NOMO-1 (cell line): Measurements from ENCODE around the gene CFAP20.
A peak's percentile ranks its signal among the peaks of the same experiment; 100 is the strongest.

ENCODE experiments used
- DNase-seq, 2 experiments: peaks; one replicate each; lab custom pipeline; 2025; ENCODE audit not compliant: unreplicated experiment in 2 of 2; lab: John Stamatoyannopoulos, UW

Gene CFAP20

GRCh38 chr16:58129097-58129936, at the start of gene CFAP20:
CFAP20 (minus strand) TSS chr16:58129381; CDS start chr16:58129115, 266 bp downstream.
- peak; percentile 98 to 99 for DNase-seq

- DNase-seq, result no peak
Observed at GRCh38 chr16:58177353-58177710, 48.2 kb upstream of the CFAP20 start.

- no peak for DNase-seq
Observed at GRCh38 chr16:58176608-58177352, 47.6 kb upstream of the CFAP20 start.

- DNase-seq, result no peak
Observed at GRCh38 chr16:58170223-58170622, 41.0 kb upstream of the CFAP20 start.

- DNase-seq, result no peak
Observed at GRCh38 chr16:58160855-58161254, 31.7 kb upstream of the CFAP20 start.

GRCh38 chr16:58158725-58159124, 29.5 kb upstream of the CFAP20 start:
- no peak for DNase-seq

- DNase-seq, result no peak
Observed at GRCh38 chr16:58157951-58158540, 28.9 kb upstream of the CFAP20 start.

GRCh38 chr16:58157239-58157638, 28.1 kb upstream of the CFAP20 start:
- no peak for DNase-seq

GRCh38 chr16:58155839-58156238, 26.7 kb upstream of the CFAP20 start:
- no peak for DNase-seq

GRCh38 chr16:58154345-58154744, 25.2 kb upstream of the CFAP20 start:
- DNase-seq, result no peak

GRCh38 chr16:58152246-58152868, 23.2 kb upstream of the CFAP20 start:
- DNase-seq, result no peak

- DNase-seq, result no peak
Observed at GRCh38 chr16:58148526-58148925, 19.3 kb upstream of the CFAP20 start.

- no peak for DNase-seq
Observed at GRCh38 chr16:58148099-58148498, 18.9 kb upstream of the CFAP20 start.

GRCh38 chr16:58138852-58139251, 9.7 kb upstream of the CFAP20 start:
- DNase-seq, result no peak

- no peak for DNase-seq
Observed at GRCh38 chr16:58137581-58137980, 8.4 kb upstream of the CFAP20 start.

- DNase-seq, result peak in 1 of 2 experiments; percentile 6
Observed at GRCh38 chr16:58128711-58129096, 477 bp downstream of the CFAP20 start.

- DNase-seq, result no peak
Observed at GRCh38 chr16:58128181-58128631, 975 bp downstream of the CFAP20 start.

GRCh38 chr16:58127634-58128033, 1.5 kb downstream of the CFAP20 start:
- DNase-seq, result no peak

- peak in 1 of 2 experiments; percentile 44 for DNase-seq
Observed at GRCh38 chr16:58127033-58127556, 2.1 kb downstream of the CFAP20 start.

GRCh38 chr16:58126451-58126961, 2.7 kb downstream of the CFAP20 start:
- no peak for DNase-seq
